SK-N-SH (cell line): ENCODE results near the gene VIPR2. TPM values are rescaled to one million over a fixed set of nuclear protein-coding genes. Genes with fewer than 3 reads are reported as not detected.
"Not testable (repeated sequence)": the region's sequence is repeated elsewhere in the genome, so short reads cannot be mapped to it uniquely, and the experiment has no call there.

Experiments
- CTCF ChIA-PET: fragments of 300-600, 350-600 bp; formaldehyde crosslinking; extraction: SDS; loops from one replicate; lab custom pipeline; 2021; lab: Yijun Ruan, JAX
- POLR2A ChIA-PET: fragments of 350-600 bp; sonication (Branson Sonifier 250); formaldehyde crosslinking; extraction: SDS; loops from one replicate; lab custom pipeline; 2020; ENCODE audit warnings: antibody characterized with exemption, inconsistent platforms; lab: Yijun Ruan, JAX
- DNase-seq: peaks from one replicate; pipeline ENCODE4 v3.0.0; 2012
- H2AFZ ChIP-seq: fragments of 200-600 bp; sonication (generic); 2 replicates; pipeline ENCODE4 v1.8.1; 2016; ENCODE audit warnings: antibody characterized with exemption, mild to moderate bottlenecking, low read depth
- H3F3A ChIP-seq: fragments of 200-600 bp; sonication (generic); replicated peaks from 2 replicates; pipeline ENCODE3; 2016; ENCODE audit warnings: antibody characterized with exemption, mild to moderate bottlenecking; ENCODE audit not compliant: insufficient read depth
- H3K27ac ChIP-seq, 2 experiments: fragments of 200-500 bp in 1 of 2; fragments of 200-600 bp in 1 of 2; sonication (Bioruptor generic) in 1 of 2; sonication (generic), shearing (Covaris generic) in 1 of 2; 2 replicates each; pipeline versions ENCODE4 v1.5.1 to v1.6.1; 2014 to 2016; ENCODE audit warnings: low read depth in 2 of 2, inconsistent platforms in 1 of 2, low read length in 1 of 2, mild to moderate bottlenecking in 1 of 2, mixed read lengths in 1 of 2
- H3K27me3 ChIP-seq: fragments of 200-600 bp; sonication (generic), shearing (Covaris generic); 2 replicates; pipeline ENCODE4 v1.6.1; 2016; ENCODE audit warnings: mixed run types; ENCODE audit not compliant: insufficient read depth
- H3K36me3 ChIP-seq, 2 experiments: fragments of 200-500 bp in 1 of 2; fragments of 200-600 bp in 1 of 2; sonication (Bioruptor generic) in 1 of 2; sonication (generic) in 1 of 2; replicated peaks in 1 of 2; 2 replicates each; pipeline versions ENCODE3 to v1.5.1; 2014 to 2016; ENCODE audit warnings: low read length in 1 of 2, mild to moderate bottlenecking in 1 of 2; ENCODE audit not compliant: insufficient read depth in 2 of 2, control insufficient read depth in 1 of 2
- H3K4me1 ChIP-seq, 2 experiments: fragments of 200-500 bp in 1 of 2; fragments of 200-600 bp in 1 of 2; sonication (Bioruptor generic) in 1 of 2; sonication (generic), shearing (Covaris generic) in 1 of 2; 2 replicates each; pipeline versions ENCODE4 v1.5.1 to v1.6.1; 2014 to 2016; ENCODE audit warnings: low read depth in 1 of 2, low read length in 1 of 2, mixed run types in 1 of 2; ENCODE audit not compliant: insufficient read depth in 2 of 2, control insufficient read depth in 1 of 2
- H3K4me2 ChIP-seq: fragments of 200-600 bp; sonication (generic), shearing (Covaris generic); 2 replicates; pipeline ENCODE4 v1.6.1; 2017; ENCODE audit warnings: mixed run types
- H3K4me3 ChIP-seq, 2 experiments: fragments of 200-500 bp in 1 of 2; fragments of 200-600 bp in 1 of 2; sonication (Bioruptor generic) in 1 of 2; sonication (generic), shearing (Covaris generic) in 1 of 2; 2 replicates each; pipeline versions ENCODE4 v1.5.1 to v1.8.1; 2014 to 2016; ENCODE audit warnings: low read depth in 2 of 2, inconsistent platforms in 1 of 2, low read length in 1 of 2, mild to moderate bottlenecking in 1 of 2, mixed read lengths in 1 of 2, moderate library complexity in 1 of 2
- H3K79me2 ChIP-seq: fragments of 200-600 bp; sonication (generic); 2 replicates; pipeline ENCODE4 v1.8.1; 2017; ENCODE audit warnings: mild to moderate bottlenecking; ENCODE audit not compliant: insufficient read depth
- H3K9ac ChIP-seq: fragments of 200-600 bp; sonication (generic); 2 replicates; pipeline ENCODE4 v1.6.1; 2017; ENCODE audit warnings: mixed run types
- H3K9me2 ChIP-seq: fragments of 200-600 bp; sonication (generic); 2 replicates; pipeline ENCODE4 v1.6.1; 2017; ENCODE audit warnings: mixed run types
- H3K9me3 ChIP-seq: fragments of 200-600 bp; sonication (generic); 2 replicates; pipeline ENCODE4 v1.6.1; 2017; ENCODE audit warnings: mixed run types, mild to moderate bottlenecking, moderate library complexity
- H4K20me1 ChIP-seq: fragments of 200-600 bp; sonication (generic); 2 replicates; pipeline ENCODE4 v1.6.1; 2017; ENCODE audit warnings: mild to moderate bottlenecking, mixed run types; ENCODE audit not compliant: insufficient read depth
- EP300 ChIP-seq, 2 experiments: IDR thresholded peaks; 2 replicates each; pipeline versions ENCODE4 v1.4.0 to v1.6.1; 2012; ENCODE audit warnings: borderline replicate concordance in 1 of 2, low read depth in 1 of 2, low read length in 1 of 2
- GATA2 ChIP-seq: sonication (generic); formaldehyde crosslinking; IDR thresholded peaks from 2 replicates; pipeline ENCODE4 v1.5.0; 2020; ENCODE audit warnings: mild to moderate bottlenecking, missing genetic modification reagents
- JUND ChIP-seq: IDR thresholded peaks from 2 replicates; pipeline ENCODE4 v1.4.0; 2012
- MXI1 ChIP-seq: IDR thresholded peaks from 2 replicates; pipeline ENCODE4 v1.6.1; 2012; ENCODE audit warnings: mild to moderate bottlenecking, low read depth, low read length, improper control_type of control experiment
- NRF1 ChIP-seq: IDR thresholded peaks from 2 replicates; pipeline ENCODE4 v1.6.1; 2012; ENCODE audit warnings: low read depth, mild to moderate bottlenecking, low read length
- POLR2AphosphoS5 ChIP-seq: IDR thresholded peaks from 2 replicates; pipeline ENCODE4 v1.6.1; 2012; ENCODE audit warnings: low read depth, low read length
- RCOR1 ChIP-seq: fragments of 150-350 bp; IDR thresholded peaks from 2 replicates; pipeline ENCODE4 v1.6.1; 2017; ENCODE audit warnings: antibody characterized with exemption, low read length
- RFX5 ChIP-seq: IDR thresholded peaks from 2 replicates; pipeline ENCODE4 v1.6.1; 2012; ENCODE audit warnings: mild to moderate bottlenecking, improper control_type of control experiment, low read length
- RXRA ChIP-seq: IDR thresholded peaks from 2 replicates; pipeline ENCODE4 v1.4.0; 2012; ENCODE audit warnings: low read depth, mild to moderate bottlenecking, borderline replicate concordance
- TEAD4 ChIP-seq: IDR thresholded peaks from 2 replicates; pipeline ENCODE4 v1.4.0; 2012; ENCODE audit warnings: mild to moderate bottlenecking, borderline replicate concordance; ENCODE audit not compliant: insufficient read depth
- WGBS: methylation state at CpG from one replicate; pipeline ENCODE4 v1.1.6; 2017; ENCODE audit warnings: low lambda C conversion rate; 5-methylcytosine and 5-hydroxymethylcytosine counted together
- polyA plus RNA-seq, 3 experiments: library from polyadenylated mRNA; depleted of rRNA; stranded (reverse); fragments of >200 nt; gene quantifications; 2 replicates each; pipeline ENCODE4 v1.2.3, GENCODE V29; 2012
- TF ChIP-seq, protein P1 (sequence below): fragments of 200-600 bp; sonication (generic); IDR thresholded peaks from 2 replicates; pipeline ENCODE4 v1.6.1; 2017; ENCODE audit warnings: antibody characterized with exemption, mild to moderate bottlenecking, moderate library complexity
- TF ChIP-seq, protein P2 (sequence below): IDR thresholded peaks from 2 replicates; pipeline ENCODE4 v1.4.0; 2012; ENCODE audit warnings: low read depth
- TF ChIP-seq, protein P3 (sequence below): IDR thresholded peaks from 2 replicates; pipeline ENCODE4 v1.4.0; 2012; ENCODE audit warnings: low read depth, borderline replicate concordance
- TF ChIP-seq, protein P4 (sequence below): fragments of 150-350 bp; IDR thresholded peaks from 2 replicates; pipeline ENCODE4 v1.6.1; 2016; ENCODE audit warnings: mild to moderate bottlenecking, low read depth, low read length

VIPR2 gene
- polyA plus RNA-seq, 1 of the 3 experiments (the other 2 are of a cell fraction) = not detected

DNA sequence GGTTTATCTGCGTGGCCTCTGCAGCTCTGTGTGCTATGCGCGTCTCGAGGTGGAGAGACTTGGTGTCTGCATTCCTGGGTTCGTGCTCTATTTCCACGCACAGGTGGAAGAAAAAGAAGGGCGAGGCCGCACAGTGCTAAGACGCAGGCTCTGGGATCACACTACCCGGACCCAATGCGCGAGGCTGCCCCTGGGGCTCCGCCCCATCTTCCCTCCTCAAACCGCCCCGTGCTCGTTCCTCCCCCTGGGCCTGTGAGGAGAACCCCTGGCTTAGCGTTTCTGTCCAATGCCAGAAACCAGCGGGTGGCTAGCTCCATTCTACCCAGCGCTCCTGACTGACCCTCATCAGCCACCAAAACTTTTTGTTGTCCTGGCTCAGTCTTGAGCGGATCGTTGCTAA is 145.2 kb downstream of the VIPR2 start:
- no peak for TF ChIP-seq NRF1
- TF ChIP-seq EP300 (IDR thresholded peaks at IDR 0.05; ENCODE audit: borderline replicate concordance in 1 of 2, low read depth in 1 of 2, low read length in 1 of 2) = no peak
- no peak for TF ChIP-seq POLR2AphosphoS5
- ChIA-PET POLR2A (no interaction called here), CTCF (interaction anchor here (0.7 kb wide), 1 partner anchor 126 kb away, joined by 3 read pairs; no protein-coding TSS in a partner anchor)
- WGBS = 72% methylated on average over 21 of the region's 21 CpGs
- no peak overlapping the region for H3K4me3 ChIP-seq
- no peaks in the 10 kb centered on the region for H3K79me2 ChIP-seq
- peaks cover 0 to 6% of the 10 kb centered on the region in 2 experiments; a peak in 1 of 4 replicates for H3K4me1 ChIP-seq
- H3F3A ChIP-seq = no peaks in the 10 kb centered on the region
- H3K27me3 ChIP-seq = no peaks in the 10 kb centered on the region
- DNase-seq = no peak
- no peak overlapping the region for H3K9ac ChIP-seq
- H3K36me3 ChIP-seq = no peaks in the 10 kb centered on the region
- no peak overlapping the region for H3K4me2 ChIP-seq
- H4K20me1 ChIP-seq = no peaks in the 10 kb centered on the region
- H3K9me2 ChIP-seq = no peaks in the 10 kb centered on the region
- no peak overlapping the region for H3K27ac ChIP-seq
- no peak overlapping the region for H2AFZ ChIP-seq
- H3K9me3 ChIP-seq = no peaks in the 10 kb centered on the region

DNA sequence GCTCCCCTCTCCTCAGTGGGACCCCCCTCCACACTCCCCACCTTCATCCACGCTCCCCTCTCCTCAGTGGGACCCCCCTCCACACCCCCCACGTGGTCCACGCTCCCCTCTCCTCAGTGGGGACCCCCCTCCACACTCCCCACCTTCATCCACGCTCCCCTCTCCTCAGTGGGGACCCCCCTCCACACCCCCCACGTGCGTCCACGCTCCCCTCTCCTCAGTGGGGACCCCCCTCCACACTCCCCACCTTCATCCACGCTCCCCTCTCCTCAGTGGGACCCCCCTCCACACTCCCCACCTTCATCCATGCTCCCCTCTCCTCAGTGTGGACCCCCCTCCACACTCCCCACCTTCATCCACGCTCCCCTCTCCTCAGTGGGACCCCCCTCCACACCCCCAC is 146.4 kb downstream of the VIPR2 start:
- not testable (repeated sequence) for H3K36me3 ChIP-seq, H3K9me3 ChIP-seq, H3K79me2 ChIP-seq, H2AFZ ChIP-seq, H3K9me2 ChIP-seq, H3F3A ChIP-seq, H3K4me1 ChIP-seq, H3K4me3 ChIP-seq, H3K27ac ChIP-seq, DNase-seq, H3K4me2 ChIP-seq, H4K20me1 ChIP-seq, H3K9ac ChIP-seq, H3K27me3 ChIP-seq
- 21% methylated on average over 8 of the region's 9 CpGs for WGBS
- ChIA-PET POLR2A (interaction anchor here (0.9 kb wide), 1 partner anchor 21 kb away, joined by 3 read pairs; no protein-coding TSS in a partner anchor), CTCF (interaction anchor here (0.7 kb wide), 1 partner anchor 21 kb away, joined by 4 read pairs; no protein-coding TSS in a partner anchor)

DNA sequence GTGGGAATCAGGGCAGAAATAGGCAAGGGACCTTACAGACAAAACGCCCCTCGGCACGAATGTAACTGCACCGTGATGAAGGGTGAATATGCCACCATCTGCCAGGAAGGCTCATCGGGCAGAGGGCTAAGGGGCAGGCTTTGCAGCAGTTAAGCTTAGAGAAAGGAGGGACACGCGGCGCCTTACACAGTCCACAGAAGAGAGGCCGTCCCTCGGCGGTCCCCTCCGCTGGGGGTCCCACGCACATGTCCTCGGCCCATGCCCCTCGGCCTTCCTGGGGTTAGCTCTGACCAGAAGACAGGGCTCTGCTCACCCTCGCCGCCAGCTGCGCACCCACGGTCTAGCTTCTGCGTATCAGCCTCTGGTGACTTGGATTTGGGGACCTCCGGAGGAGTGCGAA is 147.2 kb downstream of the VIPR2 start:
- peaks cover 0 to 6% of the 10 kb centered on the region in 2 experiments; a peak in 1 of 4 replicates for H3K4me1 ChIP-seq
- H3K27ac ChIP-seq = no peak overlapping the region
- no peaks in the 10 kb centered on the region for H3K36me3 ChIP-seq
- H3K4me3 ChIP-seq = peak overlapping the region in 1 of 2 experiments; percentile 37; a peak in 1 of 4 replicates
- H3K27me3 ChIP-seq = peaks cover 14% of the 10 kb centered on the region; the same call in 1 of the 2 replicates
- H2AFZ ChIP-seq = no peak overlapping the region
- no peak overlapping the region for H3K9ac ChIP-seq
- ChIA-PET POLR2A (interaction anchor here (0.9 kb wide), 1 partner anchor 20 kb away, joined by 3 read pairs; no protein-coding TSS in a partner anchor), CTCF (interaction anchor here (0.7 to 1.0 kb wide), 2 partner anchors 21 kb away, joined by 3 to 4 read pairs; no protein-coding TSS in a partner anchor)
- peak; percentile 79 for DNase-seq
- H4K20me1 ChIP-seq = no peaks in the 10 kb centered on the region
- no peaks in the 10 kb centered on the region for H3K9me3 ChIP-seq
- no peak overlapping the region for H3K4me2 ChIP-seq
- no peaks in the 10 kb centered on the region for H3F3A ChIP-seq
- H3K9me2 ChIP-seq = no peaks in the 10 kb centered on the region
- no peaks in the 10 kb centered on the region for H3K79me2 ChIP-seq
- WGBS = 19% methylated on average over 15 of the region's 22 CpGs
- TF ChIP-seq POLR2AphosphoS5 (no peak), JUND (no peak), RXRA (no peak), RFX5 (no peak), RCOR1 (no peak), GATA2 (CRISPR knock-in tag) (no peak), MXI1 (no peak), TEAD4 (no peak), NRF1 (no peak)
- TF ChIP-seq, protein P1, sequence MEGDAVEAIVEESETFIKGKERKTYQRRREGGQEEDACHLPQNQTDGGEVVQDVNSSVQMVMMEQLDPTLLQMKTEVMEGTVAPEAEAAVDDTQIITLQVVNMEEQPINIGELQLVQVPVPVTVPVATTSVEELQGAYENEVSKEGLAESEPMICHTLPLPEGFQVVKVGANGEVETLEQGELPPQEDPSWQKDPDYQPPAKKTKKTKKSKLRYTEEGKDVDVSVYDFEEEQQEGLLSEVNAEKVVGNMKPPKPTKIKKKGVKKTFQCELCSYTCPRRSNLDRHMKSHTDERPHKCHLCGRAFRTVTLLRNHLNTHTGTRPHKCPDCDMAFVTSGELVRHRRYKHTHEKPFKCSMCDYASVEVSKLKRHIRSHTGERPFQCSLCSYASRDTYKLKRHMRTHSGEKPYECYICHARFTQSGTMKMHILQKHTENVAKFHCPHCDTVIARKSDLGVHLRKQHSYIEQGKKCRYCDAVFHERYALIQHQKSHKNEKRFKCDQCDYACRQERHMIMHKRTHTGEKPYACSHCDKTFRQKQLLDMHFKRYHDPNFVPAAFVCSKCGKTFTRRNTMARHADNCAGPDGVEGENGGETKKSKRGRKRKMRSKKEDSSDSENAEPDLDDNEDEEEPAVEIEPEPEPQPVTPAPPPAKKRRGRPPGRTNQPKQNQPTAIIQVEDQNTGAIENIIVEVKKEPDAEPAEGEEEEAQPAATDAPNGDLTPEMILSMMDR = no peak
- TF ChIP-seq, protein P2, sequence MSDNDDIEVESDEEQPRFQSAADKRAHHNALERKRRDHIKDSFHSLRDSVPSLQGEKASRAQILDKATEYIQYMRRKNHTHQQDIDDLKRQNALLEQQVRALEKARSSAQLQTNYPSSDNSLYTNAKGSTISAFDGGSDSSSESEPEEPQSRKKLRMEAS = no peak
- TF ChIP-seq, protein P3, sequence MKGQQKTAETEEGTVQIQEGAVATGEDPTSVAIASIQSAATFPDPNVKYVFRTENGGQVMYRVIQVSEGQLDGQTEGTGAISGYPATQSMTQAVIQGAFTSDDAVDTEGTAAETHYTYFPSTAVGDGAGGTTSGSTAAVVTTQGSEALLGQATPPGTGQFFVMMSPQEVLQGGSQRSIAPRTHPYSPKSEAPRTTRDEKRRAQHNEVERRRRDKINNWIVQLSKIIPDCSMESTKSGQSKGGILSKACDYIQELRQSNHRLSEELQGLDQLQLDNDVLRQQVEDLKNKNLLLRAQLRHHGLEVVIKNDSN = no peak
- TF ChIP-seq, protein P4, sequence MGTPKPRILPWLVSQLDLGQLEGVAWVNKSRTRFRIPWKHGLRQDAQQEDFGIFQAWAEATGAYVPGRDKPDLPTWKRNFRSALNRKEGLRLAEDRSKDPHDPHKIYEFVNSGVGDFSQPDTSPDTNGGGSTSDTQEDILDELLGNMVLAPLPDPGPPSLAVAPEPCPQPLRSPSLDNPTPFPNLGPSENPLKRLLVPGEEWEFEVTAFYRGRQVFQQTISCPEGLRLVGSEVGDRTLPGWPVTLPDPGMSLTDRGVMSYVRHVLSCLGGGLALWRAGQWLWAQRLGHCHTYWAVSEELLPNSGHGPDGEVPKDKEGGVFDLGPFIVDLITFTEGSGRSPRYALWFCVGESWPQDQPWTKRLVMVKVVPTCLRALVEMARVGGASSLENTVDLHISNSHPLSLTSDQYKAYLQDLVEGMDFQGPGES = no peak
